ENCODE measurements around the gene DNAH8. TPM values are rescaled to one million over a fixed set of nuclear protein-coding genes. Genes with fewer than 3 reads are reported as not detected.

The DNAH8 gene
- total and polyA plus RNA-seq, 11 donors: 0.02 to 0.50 (median 0.02) TPM; not detected in 8

GRCh38 chr6:39055661-39056060, 340.6 kb downstream of the DNAH8 start:
- intact Hi-C loops (cut with DNase I): no loop called here
- DNase-seq: no peak
- H3K36me3 ChIP-seq: no peaks in the 10 kb centered on the region
- no peak for ATAC-seq
- no peak overlapping the region for H3K4me3 ChIP-seq
- TF ChIP-seq POLR2A (IDR thresholded peaks at IDR 0.05): no peak
- TF ChIP-seq CTCF (IDR thresholded peaks at IDR 0.05): no peak
- no peaks in the 10 kb centered on the region for H3K9me3 ChIP-seq
- no peak overlapping the region for H3K27ac ChIP-seq
- 71 to 79% (median 73%) methylated on average over 7 of the region's 7 CpGs for WGBS, 4 donors
- peaks cover 0 to under 1% (median 0%) of the 10 kb centered on the region in 12 donors for H3K4me1 ChIP-seq
- H3K27me3 ChIP-seq: peaks cover 0 to 28% (median 0%) of the 10 kb centered on the region in 9 donors

- no peak overlapping the region for H3K27ac ChIP-seq
- H3K9me3 ChIP-seq: no peaks in the 10 kb centered on the region
- no peak overlapping the region for H3K4me3 ChIP-seq
- no peak for TF ChIP-seq POLR2A (IDR thresholded peaks at IDR 0.05)
- no peak for TF ChIP-seq CTCF (IDR thresholded peaks at IDR 0.05)
- peaks cover 0 to 4% (median 0%) of the 10 kb centered on the region in 12 donors for H3K4me1 ChIP-seq
- WGBS, 4 donors: 89 to 92% (median 90%) methylated on average over 5 of the region's 5 CpGs
- H3K36me3 ChIP-seq: no peaks in the 10 kb centered on the region
- intact Hi-C loops (cut with DNase I): no loop called here
- DNase-seq (no peak), ATAC-seq (no peak)
- H3K27me3 ChIP-seq: peaks cover 0 to 23% (median 0%) of the 10 kb centered on the region in 9 donors
Observed at GRCh38 chr6:39056191-39056590, 341.1 kb downstream of the DNAH8 start.

DNA sequence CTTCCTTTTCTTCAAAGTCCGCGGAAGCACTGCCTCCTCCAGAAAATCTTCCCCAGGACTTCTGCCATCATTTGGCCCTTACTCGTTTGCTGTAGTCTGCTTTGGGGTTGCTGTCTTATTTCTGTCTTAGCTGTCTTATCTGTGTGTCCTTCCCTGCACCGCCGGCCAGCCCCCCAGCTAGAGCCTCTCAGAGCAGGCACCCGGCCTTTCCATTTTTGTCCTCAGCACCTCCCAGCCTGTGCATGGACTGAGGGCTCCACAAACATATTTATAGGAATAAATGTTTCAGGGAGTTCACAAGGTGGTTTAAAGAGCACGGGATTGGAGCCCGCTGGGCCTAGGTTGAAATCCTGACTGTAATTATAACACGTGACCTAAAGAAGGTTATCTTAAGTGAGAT, 341.6 kb downstream of the DNAH8 start:
- Histone ChIP-seq H3K9me3 (no peaks in the 10 kb centered on the region), H3K36me3 (no peaks in the 10 kb centered on the region), H3K4me3 (no peak overlapping the region), H3K4me1 (peaks cover 0 to 8% (median 0%) of the 10 kb centered on the region in 12 donors), H3K27me3 (peaks cover 0 to 23% (median 0%) of the 10 kb centered on the region in 9 donors), H3K27ac (no peak overlapping the region)
- intact Hi-C loops (cut with DNase I): no loop called here
- WGBS, 4 donors: 49 to 62% (median 53%) methylated on average over 9 of the region's 9 CpGs
- TF ChIP-seq POLR2A (IDR thresholded peaks at IDR 0.05): no peak
- TF ChIP-seq CTCF (IDR thresholded peaks at IDR 0.05): no peak
- DNase-seq: no peak
- no peak for ATAC-seq

- no peaks in the 10 kb centered on the region for H3K36me3 ChIP-seq
- intact Hi-C loops (cut with DNase I): no loop called here
- H3K9me3 ChIP-seq: no peaks in the 10 kb centered on the region
- H3K27me3 ChIP-seq: peaks cover 0 to 22% (median 0%) of the 10 kb centered on the region in 9 donors
- 51 to 61% (median 60%) methylated on average over 12 to 17 of the region's 17 CpGs for WGBS, 4 donors
- DNase-seq (no peak), ATAC-seq (no peak)
- TF ChIP-seq POLR2A (IDR thresholded peaks at IDR 0.05) (no peak), CTCF (IDR thresholded peaks at IDR 0.05) (no peak)
- no peak overlapping the region for H3K4me3 ChIP-seq
- no peak overlapping the region for H3K27ac ChIP-seq
- H3K4me1 ChIP-seq: peaks cover 0 to 16% (median 0%) of the 10 kb centered on the region in 12 donors
Observed at GRCh38 chr6:39057251-39058155, 342.4 kb downstream of the DNAH8 start.
